GM12801 (cell line): ENCODE results near the gene PITRM1.

ENCODE experiments used
- TF ChIP-seq, protein P1 (sequence below): IDR thresholded peaks from one replicate; pipeline ENCODE4 v1.5.1; 2011; ENCODE audit warnings: control low read depth; ENCODE audit not compliant: insufficient read length; ENCODE audit errors: extremely low read depth

The PITRM1 gene

DNA sequence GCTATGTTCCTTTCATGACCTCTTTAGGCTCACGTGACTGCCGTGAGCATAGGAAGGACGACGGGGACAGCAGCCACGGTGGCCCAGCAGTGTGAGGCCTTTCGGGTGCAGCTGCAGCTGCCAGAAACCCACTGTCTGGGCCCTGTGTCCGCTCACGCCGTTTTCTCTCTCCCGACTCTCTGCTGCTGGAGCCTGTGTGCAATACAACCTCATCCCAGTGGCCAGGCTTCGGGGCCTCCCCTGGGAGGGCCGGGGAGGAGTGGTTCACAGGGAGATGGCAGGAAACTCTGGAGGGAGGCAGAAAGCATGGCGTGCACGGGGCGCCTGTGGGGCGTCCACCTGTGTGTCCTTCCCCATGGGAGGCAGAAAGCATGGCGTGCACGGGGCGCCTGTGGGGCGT, 66.7 kb downstream of the PITRM1 start:
- TF ChIP-seq, protein P1, sequence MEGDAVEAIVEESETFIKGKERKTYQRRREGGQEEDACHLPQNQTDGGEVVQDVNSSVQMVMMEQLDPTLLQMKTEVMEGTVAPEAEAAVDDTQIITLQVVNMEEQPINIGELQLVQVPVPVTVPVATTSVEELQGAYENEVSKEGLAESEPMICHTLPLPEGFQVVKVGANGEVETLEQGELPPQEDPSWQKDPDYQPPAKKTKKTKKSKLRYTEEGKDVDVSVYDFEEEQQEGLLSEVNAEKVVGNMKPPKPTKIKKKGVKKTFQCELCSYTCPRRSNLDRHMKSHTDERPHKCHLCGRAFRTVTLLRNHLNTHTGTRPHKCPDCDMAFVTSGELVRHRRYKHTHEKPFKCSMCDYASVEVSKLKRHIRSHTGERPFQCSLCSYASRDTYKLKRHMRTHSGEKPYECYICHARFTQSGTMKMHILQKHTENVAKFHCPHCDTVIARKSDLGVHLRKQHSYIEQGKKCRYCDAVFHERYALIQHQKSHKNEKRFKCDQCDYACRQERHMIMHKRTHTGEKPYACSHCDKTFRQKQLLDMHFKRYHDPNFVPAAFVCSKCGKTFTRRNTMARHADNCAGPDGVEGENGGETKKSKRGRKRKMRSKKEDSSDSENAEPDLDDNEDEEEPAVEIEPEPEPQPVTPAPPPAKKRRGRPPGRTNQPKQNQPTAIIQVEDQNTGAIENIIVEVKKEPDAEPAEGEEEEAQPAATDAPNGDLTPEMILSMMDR: no peak

DNA sequence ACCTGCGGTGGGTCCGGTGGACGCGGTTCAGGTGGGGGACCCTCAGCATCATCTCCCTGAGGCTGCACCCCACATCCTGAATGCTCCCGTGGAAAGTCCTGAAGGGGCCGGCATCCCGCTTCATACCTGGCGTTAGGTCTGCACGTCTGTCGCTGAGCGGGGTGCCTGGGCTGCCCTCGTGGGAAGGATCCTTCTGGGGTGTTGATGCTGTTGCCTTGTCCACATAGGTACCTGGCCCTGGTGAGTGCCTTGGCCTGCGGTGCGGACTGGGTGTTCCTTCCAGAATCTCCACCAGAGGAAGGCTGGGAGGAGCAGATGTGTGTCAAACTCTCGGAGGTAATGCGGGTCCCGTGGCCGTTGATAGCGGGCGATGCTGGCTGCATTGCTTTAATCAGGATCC, 67.4 kb downstream of the PITRM1 start:
- TF ChIP-seq, protein P1: no peak

DNA sequence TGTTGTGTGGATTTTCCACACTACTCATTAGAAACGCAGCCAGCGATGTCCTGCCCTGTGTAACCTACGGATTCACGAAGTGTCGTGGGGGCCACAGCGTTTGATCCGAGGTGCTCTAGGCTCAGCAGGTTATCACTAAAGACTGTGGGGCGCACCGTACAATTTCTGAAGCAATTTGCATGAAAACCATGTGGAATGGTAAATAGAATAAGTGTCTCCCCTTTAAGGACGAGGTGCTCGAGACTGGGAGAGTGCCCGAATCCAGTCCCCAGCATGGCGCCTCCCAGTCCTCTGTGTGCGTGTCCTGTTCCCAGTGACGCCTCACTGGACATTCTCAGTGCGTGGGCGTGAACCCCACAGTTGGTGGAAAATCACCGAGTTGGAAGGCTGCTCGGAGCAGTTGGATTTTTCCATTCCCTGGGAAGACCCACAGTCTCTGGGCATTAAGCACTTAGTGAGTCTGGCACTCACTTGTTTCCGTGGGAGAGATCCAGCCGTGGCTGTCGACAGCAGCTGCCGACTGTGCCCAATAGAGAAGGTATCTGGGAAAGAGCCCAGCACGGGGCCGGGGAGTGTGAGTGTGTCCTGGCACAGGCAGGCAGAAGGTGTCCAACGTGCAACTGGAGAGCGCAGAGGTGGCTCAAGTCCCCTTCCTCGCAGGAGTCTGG, 68.2 kb downstream of the PITRM1 start:
- TF ChIP-seq, protein P1: no peak

DNA sequence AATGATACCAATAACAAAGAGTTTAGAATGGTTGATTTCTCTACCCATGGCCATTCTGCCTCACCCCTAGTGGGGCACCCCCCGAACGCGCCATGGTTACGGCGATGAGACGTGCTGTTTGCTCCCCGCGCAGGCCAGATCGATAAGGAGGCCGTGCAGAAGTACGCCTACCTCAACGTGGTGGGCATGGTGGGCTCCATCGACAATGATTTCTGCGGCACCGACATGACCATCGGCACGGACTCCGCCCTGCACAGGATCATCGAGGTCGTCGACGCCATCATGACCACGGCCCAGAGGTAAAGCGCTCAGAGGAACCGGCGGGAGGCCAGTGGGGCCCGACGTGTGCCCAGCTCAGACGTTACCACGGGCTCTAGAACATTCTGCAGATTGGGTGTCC, 68.9 kb downstream of the PITRM1 start:
- TF ChIP-seq, protein P1: no peak

DNA sequence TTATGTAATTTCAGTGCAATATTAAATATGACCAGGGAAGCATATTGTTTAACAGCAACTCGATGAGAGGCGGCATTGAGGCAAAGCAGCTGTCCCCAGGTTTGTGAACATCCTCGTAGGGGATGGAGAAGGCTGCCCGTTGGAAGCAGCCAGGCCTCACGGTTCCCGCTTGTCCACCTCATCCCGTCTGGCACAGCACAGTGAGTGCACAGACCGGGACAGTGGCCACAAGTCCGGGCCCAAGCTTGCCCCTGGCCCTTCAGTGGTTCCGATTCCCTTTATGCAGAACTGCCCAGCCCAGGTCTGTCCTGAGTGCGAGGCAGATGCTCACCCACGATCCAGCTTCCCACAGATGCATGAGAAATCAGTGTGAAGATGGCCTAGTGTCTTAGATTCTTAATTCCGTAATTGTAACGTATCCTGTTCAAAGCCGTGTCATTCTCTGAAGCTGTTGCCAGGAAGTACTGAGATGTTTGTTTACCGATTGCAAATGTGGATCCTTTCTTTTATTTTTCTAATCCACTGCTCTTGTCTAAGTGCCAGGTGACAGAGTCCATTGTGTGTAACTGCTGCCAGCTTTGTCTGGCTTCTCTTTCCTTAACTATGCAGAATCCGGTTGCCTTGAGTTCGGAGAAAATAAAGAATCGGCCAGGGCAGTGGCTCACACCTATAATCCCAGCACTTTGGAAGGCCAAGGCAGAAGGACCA, 69.7 kb downstream of the PITRM1 start:
- TF ChIP-seq, protein P1: no peak

DNA sequence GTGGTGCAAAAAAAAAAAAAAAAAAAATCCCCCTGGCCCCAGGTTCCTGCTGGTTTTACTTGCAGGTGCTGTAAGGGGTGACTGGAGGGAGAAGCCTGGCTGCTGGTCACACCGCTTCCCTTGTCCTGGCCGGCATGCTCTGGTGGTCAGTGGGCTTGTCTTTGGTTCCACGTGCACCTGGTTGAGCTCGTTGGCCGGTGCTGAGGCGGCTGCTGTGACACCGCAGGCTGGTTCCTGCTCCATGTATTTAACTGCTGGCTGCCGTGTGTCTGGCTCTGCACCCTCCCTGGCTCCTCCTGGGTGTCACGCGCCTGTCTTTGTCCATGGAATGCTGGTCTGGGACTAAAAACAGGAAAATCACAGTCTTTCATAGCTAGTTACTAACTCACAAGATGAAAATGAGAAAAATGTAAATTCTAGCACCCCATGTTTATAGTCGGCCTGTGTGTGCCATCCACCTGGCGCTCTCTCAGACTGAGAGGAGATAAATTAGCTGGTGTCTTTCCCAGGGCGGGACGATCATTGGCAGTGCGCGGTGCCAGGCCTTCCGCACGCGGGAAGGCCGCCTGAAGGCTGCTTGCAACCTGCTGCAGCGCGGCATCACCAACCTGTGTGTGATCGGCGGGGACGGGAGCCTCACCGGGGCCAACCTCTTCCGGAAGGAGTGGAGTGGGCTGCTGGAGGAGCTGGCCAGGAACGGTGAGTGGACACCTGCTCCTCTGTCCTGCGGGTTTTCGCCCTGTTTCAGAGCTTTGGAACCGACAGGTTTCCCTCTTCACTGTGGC, 71.5 kb downstream of the PITRM1 start:
- TF ChIP-seq, protein P1: no peak

DNA sequence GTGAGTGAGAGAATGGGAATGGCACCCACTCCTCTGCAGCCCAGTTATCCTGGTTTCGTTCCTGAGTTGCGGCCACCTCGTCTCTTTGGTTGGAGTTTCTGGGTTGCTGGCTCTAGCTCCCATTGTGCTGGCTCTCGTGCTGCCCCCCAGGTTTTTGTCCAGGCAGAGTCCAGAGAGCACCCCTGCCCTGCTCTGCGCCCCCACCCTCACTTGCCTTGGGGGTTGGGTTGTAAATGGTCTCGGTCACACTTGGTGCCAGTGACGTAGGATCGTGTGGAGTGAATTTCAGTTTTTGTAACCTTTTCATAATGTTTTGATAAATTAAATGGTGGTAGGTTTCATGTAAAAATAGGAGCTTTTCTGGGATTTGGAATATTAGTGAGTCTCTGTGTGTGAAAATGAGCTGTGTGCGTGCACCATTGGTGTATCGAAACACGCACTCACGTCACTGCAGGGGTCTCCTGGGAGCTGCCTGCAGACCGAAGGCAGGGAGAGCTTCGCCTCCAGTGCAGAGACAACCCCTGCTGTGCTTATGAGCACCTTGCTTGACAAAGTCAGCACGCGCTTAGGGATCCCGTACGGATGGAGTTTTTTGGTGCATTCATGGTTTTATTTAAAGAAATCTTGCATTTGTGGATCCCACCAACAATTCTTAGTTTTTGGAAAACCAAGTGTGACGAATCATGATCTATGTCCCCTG, 72.3 kb downstream of the PITRM1 start:
- TF ChIP-seq, protein P1: no peak
